ENCODE results near the gene MET. TPM values are rescaled to one million over a fixed set of nuclear protein-coding genes. Genes with fewer than 3 reads are reported as not detected.

Gene MET
- total and polyA plus RNA-seq, 12 donors: 3.1 to 23.3 (median 15.0) TPM

DNA sequence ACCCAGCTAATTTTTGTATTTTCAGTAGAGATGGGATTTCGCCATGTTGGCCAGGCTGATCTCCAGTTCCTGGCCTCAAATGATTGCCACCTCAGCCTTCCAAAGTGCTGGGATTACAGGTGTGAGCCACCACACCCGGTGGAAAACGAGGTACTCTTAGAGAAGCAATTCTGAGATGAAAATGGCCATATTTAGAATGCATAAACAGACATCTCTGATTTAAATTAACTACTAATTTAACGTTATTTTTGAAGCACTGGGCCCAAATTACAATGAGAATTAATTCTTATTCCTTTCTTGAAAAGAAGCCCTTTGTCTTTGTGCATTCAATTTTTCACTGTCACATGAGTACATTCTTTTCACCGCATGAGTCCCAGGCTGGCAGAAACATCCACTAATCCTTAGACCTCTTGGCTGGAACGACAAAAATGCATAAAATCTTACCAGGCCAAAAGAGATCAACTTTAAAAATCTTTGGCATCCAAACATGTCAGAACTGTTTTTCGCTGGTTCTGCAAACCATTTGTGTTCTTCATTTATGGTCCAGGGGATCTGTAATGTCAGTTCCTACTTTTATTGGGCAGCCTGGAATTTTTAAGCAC lies 130.2 kb downstream of the MET start:
- no peak for ATAC-seq
- Histone ChIP-seq H3K27me3 (no peaks in the 10 kb centered on the region), H3K27ac (no peak overlapping the region), H3K9me3 (no peaks in the 10 kb centered on the region), H3K4me1 (peaks cover 0 to 32% (median 7%) of the 10 kb centered on the region in 9 donors), H3K36me3 (no peaks in the 10 kb centered on the region), H3K4me3 (no peak overlapping the region)
- DNase-seq: no peak
- intact Hi-C loops (cut with DNase I): loop anchor here in 4 of 10 donors (5.0 to 10.0 kb wide), 4 partner anchors 130 to 627 kb away; partner anchors contain the start of gene MET (in 2 of the 4)
- TF ChIP-seq CTCF (IDR thresholded peaks at IDR 0.05): no peak
- WGBS, 2 donors: 87 to 91% methylated on average over 7 of the region's 7 CpGs

GRCh38 chr7:116802746-116803152 lies 130.8 kb downstream of the MET start:
- intact Hi-C loops (cut with DNase I): loop anchor here in 4 of 10 donors (5.0 to 10.0 kb wide), 4 partner anchors 130 to 628 kb away; partner anchors contain the start of gene MET (in 2 of the 4)

DNA sequence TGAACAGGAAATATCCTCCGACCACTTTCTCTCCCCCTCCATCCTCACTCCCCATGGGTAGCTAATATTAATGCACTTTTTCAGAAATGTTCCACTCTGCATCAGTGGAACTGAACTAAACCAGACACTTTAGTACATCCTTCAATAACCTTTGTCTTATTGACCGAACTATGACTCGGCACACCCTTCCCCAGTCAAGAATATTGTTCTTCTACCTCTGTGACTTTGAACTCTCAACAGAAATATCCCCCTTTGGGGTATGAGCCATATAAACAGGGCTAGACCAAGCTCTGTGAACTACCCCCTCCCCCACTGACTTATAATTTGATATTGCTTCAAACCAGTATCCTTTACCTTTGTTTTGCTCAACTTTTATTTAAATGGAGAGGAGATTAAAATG lies 132.5 kb downstream of the MET start:
- Histone ChIP-seq H3K27ac (peak overlapping the region in 4 of 10 donors; percentile 37 to 53 (median 42)), H3K27me3 (no peaks in the 10 kb centered on the region), H3K4me3 (no peak overlapping the region), H3K4me1 (peaks cover 0 to 25% (median 7%) of the 10 kb centered on the region in 9 donors), H3K9me3 (no peaks in the 10 kb centered on the region), H3K36me3 (no peaks in the 10 kb centered on the region)
- ATAC-seq: peak in 2 of 8 donors; percentile 6 to 28
- WGBS, 2 donors: 83 to 96% methylated on average over 3 of the region's 3 CpGs
- no peak for DNase-seq
- intact Hi-C loops (cut with DNase I): loop anchor here in 4 of 10 donors (5.0 to 10.0 kb wide), 4 partner anchors 132 to 630 kb away; partner anchors contain the start of gene MET (in 2 of the 4)
- no peak for TF ChIP-seq CTCF (IDR thresholded peaks at IDR 0.05)

More at GRCh38 chr7:116802746-116803152, 130.8 kb downstream of the MET start:
- Histone ChIP-seq H3K36me3 (no peaks in the 10 kb centered on the region), H3K27me3 (no peaks in the 10 kb centered on the region), H3K4me3 (no peak overlapping the region), H3K4me1 (peaks cover 0 to 27% (median 7%) of the 10 kb centered on the region in 9 donors), H3K9me3 (no peaks in the 10 kb centered on the region), H3K27ac (no peak overlapping the region)
- TF ChIP-seq CTCF (IDR thresholded peaks at IDR 0.05): peak; percentile 11 to 65 (median 43)
- DNase-seq (peak in 1 of 2 donors; percentile 26), ATAC-seq (peak in 3 of 8 donors; percentile 8 to 39 (median 39))
- WGBS, 2 donors: 41 to 44% methylated on average over 5 of the region's 5 CpGs

- intact Hi-C loops (cut with DNase I): loop anchor here (5.0 to 10.0 kb wide), 10 partner anchors 133 to 638 kb away; partner anchors contain the start of gene MET (in 4 of the 10)
- no peaks in the 10 kb centered on the region for H3K36me3 ChIP-seq
- WGBS, 2 donors: 41 to 47% methylated on average over 7 of the region's 7 CpGs
- peak in 1 of 2 donors; percentile 58 for DNase-seq
- no peaks in the 10 kb centered on the region for H3K27me3 ChIP-seq
- ATAC-seq: peak; percentile 76 to 93 (median 84)
- peaks cover 0 to 28% (median 7%) of the 10 kb centered on the region in 9 donors for H3K4me1 ChIP-seq
- H3K9me3 ChIP-seq: no peaks in the 10 kb centered on the region
- no peak overlapping the region for H3K4me3 ChIP-seq
- no peak for TF ChIP-seq CTCF (IDR thresholded peaks at IDR 0.05)
- H3K27ac ChIP-seq: peak overlapping the region in 6 of 10 donors; percentile 20 to 54 (median 42)
Measured at GRCh38 chr7:116805100-116805544, 133.1 kb downstream of the MET start.

All from heart right ventricle (tissue), 16 donors.